Measurements from ENCODE around the gene SCAF8.
"Not testable (repeated sequence)": the region's sequence is repeated elsewhere in the genome, so short reads cannot be mapped to it uniquely, and the experiment has no call there.

SCAF8 gene

DNA sequence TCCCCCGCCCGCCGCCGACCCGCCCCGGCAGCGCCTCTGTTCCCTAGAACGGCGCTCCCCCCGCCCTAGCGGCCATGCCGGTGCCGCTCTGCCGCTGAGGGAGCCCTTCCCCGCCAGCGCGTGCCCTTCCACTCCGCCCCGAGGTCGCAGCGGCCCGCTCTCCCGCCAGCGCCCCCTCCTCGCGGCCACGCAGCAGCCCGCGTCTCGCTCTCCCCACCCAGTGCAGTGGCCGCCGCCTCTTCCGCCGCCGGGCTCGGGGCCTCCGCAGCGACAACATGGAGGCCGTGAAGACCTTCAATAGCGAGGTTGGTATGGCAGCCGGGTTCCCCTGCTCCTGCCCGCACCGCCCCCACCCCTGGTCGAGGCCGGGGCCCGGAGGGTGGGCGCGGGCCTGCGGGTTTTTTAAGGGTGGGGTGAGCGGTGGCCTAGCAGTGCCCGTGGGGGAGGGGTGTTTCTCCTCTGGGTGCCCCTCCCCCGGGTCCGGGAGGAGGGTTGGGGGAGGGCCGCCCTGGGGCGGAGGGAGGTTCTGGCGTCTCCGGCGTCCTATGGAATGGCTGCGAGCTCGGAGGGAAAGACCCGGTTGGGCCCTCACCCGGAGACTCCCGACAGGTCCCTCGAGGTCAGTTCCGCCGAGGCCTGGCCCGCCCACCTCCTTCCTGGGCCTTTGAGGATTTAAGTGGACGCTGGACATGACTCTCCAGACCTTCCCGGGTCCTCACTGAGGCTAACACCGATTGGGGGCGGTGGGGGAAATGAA is 588 bp downstream of the SCAF8 start:
- peak; percentile 79 for DNase-seq

DNA sequence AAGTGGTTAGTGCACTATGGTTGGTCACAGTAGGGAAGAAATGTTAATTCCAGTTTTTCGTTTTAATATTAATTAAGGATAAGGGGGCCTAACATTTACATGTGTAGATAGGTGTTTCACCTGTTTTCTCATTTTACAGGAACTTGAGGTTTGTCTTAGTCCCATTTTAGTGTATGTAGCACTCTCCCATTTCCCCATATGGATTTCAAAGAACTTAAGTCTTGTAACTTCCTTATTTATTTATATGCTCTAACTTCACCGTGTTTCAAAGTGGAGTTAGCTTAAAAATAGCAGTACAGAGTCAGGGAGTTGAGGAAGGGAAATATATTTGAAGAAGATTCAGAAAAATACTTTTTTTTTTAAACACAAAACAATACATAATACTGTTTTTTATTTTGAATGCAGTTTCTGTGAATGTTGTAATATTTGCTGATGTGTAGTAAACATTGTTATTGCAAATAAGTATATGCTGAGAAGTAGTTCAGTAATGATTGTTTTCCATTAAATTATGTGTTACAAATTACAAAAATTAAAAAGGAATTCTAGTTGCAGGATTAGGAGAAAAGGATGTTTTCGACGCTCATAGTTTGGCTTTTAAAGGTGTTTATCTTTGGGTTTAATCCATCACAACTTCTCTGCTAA is 3.5 kb downstream of the SCAF8 start:
- no peak for DNase-seq

DNA sequence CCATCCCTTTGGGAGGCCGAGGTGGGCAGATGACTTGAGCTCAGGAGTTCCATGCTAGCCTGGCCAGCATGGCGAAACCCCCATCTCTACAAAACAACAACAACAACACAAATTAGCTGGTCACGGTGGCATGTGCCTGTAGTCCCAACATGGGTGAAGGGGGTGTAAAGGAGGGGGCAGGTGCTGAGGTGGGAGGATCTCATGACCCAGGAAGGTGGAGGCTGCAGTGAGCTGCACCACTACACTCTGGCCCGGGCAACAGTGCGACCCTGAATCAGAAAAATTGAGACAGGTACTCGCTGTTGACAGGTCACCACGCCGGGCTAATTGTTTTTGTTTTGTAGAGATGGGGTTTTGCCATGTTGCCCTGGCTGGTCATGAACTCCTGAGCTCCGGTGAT is 4.2 kb downstream of the SCAF8 start:
- DNase-seq, result no peak

DNA sequence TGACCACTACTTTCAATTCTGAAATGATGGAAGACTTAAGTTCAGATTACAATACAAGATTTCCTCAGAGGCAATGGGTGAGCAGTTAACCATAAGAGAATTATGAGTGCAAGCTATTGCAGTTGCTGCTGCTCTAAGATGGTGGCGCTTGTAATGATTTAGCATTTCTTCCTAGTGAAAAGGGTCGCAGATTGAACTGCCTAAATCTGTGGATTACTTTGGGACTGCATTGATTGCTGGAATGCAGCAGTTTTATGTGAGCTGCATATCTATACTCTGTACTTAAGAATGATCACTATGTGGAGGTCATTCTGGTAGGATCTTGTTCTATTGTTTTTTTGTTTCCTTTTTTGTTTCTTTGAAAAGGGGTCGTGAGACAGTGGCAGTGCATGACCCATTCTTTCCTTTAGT is 5.3 kb downstream of the SCAF8 start:
- no peak for DNase-seq

DNA sequence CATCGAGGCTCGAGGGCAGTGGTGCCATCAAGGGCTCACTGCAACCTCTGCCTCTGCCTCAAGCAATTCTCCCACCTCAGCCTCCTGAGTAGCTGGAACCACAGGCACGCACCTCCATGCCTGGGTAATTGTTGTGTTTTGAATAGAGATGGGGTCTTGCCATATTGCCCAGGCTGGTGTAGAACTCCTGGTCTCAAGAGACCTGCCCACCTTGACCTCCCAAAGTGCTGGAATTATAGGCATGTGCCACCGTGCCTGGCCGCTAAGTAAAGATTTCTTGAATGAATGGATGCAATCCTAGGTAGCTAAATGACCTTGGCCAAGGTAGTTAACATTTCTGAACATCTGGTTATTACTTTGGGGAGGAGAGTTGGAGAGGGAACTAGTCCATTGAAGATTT is 7.4 kb downstream of the SCAF8 start:
- no peak for DNase-seq

DNA sequence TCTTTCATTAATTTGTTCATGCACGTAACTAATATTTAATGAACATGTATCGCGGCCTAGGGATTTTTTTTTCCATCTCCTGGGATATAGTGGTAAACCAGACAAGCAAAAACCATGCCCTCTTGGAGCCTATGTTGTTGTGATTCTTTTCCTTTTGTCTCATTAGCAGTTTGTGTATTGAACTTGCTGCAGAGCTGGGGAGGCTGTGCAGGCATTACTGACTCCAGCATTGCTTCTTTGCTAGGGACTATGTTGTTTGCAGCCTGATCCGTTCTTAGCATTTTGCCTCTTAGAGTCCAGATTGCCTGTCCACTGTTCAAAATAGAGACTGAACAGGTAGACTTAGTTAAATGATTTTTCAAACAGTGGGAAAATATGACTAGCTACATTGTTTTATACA is 9.7 kb downstream of the SCAF8 start:
- no peak for DNase-seq

DNA sequence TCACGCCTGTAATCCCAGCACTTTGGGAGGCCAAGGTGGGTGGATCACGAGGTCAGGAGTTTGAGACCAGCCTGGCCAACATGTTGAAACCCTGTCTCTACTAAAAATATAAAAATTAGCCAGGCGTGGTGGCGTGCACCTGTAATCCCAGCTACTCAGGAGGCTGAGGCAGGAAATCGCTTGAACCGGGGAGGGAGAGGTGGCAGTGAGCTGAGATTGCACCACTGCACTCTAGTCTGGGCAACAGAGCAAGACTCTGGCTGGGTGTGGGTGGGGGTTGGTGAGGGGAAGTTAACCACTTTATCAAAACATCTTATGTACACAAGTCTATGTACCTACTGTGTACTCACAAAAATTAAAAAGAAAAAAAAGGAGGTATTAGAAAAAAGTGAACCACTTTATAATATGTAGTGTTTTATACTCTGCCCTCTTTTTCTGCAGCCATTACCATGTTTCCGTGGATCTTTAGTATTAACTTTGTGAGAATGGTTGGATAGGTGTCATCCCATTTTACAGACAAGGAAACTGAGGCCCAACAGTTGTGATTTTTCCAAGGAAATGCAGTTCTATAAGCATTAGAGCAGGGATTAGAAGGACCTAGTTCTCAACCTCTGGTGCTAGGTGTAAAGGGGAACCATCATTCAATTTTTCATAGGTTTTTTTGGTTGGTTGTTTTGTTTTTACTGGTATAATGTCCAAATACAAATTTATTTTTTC is 11.0 kb downstream of the SCAF8 start:
- DNase-seq, result not testable (repeated sequence)

DNA sequence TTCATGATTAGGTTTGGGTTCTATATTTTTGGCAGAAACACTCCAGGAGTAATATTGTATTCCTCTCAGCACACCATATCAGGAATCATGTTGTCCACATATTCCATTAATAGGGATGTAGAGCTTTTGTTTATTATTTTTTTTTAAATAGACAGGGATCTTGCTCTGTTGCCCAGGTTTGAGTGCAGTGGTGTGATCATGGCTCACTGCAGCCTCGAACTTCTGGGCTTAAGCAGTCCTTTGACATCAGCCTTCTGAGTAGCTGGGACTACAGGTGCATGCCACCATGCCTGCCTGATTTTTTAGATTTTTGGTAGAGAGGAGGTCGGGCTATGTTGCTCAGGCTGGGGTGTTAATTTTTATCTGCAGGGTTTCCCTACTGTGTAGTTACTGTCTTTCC is 12.0 kb downstream of the SCAF8 start:
- DNase-seq, result no peak

DNA sequence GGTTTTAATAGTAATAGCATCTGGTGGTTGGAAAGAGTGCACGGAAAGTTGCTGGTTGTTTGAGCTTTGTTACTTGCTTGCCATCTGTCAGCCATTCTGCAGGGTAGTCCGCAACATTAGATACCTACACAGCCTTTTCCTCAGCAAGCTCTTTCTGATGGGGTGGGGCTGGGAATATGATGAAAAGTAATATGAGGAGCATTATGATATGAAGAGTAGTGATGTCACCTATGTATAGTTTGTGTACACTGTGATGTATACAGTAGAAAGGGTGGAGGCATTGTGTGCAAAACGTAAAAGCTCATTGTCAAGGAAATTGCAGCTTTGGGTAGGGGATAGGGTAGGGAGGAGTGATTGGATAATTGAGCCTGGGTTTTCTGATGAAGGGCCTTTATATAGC is 16.1 kb downstream of the SCAF8 start:
- no peak for DNase-seq

DNA sequence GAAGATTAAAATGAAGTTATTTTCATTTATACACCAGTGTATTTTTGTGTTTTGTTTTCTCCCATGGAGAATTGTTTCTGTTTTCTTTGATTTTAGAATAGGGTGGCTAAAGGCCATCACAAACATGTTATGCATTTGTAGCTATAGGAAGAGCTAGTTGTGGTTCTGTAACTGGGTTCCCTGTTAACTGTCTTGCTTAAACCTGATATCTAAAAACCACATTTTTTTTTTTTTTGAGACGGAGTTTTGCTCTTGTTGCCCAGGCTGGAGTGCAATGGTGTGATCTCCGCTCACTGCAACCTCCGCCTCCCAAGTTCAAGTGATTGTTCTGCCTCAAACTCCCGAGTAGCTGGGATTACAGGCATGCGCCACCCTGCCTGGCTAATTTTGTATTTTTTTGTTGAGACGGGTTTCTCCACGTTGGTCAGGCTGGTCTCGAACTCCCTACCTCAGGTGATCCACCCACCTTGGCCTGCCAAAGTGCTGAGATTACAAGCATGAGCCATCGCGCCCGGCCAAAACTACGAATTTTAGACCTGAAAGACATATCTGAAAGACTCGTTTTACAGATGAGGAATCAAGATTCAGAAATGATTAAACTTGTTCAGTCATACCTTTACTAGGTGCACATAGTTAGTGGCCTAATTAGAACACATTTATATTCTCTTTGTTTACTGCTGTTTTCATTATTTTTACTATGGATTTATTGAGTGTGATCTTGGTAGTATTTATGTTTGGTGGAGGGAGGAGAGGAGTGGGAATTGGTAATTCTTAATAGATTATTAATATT is 18.0 kb downstream of the SCAF8 start:
- no peak for DNase-seq

DNA sequence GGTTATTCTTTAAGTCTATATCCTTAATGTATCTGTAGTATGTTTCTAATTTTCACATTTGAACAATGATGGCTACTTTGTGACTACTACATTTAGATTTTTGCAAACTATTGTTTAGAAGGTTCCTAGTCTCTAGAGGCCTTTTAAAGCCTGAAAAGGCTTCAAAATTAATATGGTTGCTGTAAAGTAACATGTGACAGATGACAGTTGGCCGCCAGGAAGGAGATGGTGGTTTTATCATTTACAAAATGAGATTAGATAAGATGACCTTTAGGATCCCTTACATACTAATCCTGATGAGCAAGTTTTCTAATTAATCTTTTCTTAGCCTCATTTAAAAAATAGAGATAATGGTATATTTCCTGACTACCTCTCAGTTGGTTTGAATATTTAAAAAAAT is 18.8 kb downstream of the SCAF8 start:
- no peak for DNase-seq

DNA sequence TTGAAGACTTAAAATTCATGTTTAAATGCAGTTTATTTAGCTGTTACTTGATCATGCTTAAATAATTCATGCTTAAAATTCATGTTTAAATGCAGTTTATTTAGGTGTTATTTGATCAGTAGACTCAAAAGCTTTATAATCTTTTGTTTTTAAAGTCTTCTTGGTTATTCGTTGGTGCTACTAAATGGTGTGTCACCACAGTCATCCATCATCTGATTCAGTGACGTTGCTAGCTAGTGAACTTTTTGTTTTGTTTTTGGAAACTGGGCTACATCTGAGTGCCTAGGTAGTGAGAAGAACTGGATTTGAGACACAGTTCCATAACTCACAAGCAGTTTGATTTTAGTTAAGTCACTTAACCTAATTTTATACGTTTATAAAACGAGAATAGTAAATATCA is 20.9 kb downstream of the SCAF8 start:
- no peak for DNase-seq

DNA sequence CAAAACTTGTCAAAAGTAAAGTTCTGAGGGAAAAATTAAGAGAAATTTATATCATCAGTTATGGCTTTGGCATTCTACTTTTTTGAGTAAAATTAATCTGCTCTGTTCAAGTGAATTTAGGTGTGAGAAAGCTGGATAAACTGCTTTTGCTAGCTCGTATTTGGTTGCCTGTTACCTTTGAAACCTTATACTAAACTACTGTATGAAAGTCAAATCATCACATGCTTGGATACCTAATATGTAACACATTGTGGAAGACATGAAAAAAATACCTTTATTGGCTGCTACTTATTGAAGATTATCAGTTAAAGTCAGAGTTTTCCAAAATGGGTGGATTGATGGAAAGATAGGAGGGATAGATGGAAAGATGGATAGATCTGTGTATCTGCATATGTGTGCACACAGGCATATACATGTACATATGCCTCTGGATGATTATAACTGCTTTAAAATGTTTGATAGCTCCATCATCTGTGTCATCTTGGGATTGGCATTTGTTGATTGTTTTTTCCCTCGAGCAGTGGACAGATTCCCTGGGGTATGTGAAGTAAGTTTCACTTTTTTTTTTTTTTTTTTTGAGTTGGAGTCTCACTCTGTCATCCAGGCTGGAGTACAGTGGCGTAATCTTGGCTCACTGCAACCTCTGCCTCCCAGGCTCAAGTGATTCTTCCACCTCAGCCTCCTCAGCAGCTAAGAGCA is 24.3 kb downstream of the SCAF8 start:
- DNase-seq, result no peak

DNA sequence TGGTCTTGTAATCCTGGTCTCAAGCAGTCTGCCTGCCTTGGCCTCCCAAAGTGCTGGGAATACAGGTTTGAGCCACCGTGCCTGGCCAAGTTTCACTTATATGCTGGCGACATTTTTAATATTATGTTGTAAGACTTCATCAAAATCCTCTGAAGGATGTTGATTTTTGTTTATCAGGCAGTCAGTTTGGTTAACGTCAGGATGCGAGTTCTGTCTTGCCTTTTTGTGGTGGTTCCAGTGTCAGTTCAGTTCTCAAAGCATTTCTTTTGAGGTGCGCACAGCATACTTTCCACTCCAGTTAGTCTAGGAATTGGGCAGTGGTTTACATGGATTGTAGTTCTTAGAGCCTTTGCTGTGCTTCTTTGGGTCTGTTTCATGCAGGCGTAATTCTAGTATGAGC is 24.9 kb downstream of the SCAF8 start:
- DNase-seq, result no peak

DNA sequence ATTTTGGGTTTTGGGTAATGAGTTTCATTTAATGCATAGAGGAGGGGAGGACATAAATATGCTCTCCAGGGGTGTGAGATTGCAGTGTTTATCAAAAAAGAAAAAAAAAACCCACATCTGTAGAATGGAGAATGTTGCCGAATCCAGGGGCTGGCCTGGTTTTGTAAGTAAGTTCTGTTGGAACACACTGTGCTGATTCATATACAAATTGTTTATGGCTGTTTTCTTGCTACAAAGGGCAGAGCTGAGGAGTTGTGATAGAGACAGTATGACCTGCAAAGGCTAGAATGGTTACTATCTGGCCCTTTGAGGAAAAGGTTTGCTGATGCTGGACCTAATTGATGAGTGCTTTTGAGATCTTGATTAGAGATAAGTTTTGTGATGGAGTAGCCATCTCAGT is 30.4 kb downstream of the SCAF8 start:
- no peak for DNase-seq

DNA sequence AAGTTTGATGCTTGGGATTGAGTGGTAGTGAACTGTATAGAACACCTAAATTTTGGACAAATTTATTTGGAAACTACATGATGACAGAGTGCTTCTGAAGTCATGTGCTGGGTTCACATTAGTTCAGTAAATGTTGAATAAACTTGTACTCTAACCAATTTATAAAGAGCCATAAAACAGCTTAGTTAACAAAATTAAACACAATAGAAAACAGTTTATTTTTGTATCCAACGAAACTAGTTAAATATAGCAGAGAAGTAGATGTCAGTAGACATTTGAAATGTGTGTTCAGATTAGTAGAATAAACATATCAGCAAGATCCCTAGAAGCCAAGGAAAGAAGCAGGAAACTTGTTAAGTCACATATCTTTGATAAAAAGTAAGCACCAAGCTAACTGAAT is 32.1 kb downstream of the SCAF8 start:
- no peak for DNase-seq

DNA sequence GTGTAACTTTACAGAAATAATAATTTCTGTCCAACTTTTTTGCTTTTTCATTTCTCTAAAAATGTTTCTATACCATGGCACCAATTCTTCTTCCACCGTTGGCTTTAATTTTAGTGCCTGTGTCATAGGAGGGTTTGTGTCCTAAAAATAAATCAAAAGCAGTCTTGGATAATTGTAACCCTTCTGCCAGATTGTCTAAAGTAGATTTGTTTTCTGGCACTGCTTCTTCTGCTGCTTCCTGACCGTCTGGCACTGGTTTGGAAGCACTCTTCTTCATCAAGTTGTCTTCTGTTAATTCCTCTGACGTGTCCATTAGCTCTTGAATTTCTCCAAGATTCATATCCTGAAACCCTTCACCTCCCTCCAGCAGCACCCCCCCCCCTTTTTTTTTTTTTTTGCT is 33.1 kb downstream of the SCAF8 start:
- no peak for DNase-seq

DNA sequence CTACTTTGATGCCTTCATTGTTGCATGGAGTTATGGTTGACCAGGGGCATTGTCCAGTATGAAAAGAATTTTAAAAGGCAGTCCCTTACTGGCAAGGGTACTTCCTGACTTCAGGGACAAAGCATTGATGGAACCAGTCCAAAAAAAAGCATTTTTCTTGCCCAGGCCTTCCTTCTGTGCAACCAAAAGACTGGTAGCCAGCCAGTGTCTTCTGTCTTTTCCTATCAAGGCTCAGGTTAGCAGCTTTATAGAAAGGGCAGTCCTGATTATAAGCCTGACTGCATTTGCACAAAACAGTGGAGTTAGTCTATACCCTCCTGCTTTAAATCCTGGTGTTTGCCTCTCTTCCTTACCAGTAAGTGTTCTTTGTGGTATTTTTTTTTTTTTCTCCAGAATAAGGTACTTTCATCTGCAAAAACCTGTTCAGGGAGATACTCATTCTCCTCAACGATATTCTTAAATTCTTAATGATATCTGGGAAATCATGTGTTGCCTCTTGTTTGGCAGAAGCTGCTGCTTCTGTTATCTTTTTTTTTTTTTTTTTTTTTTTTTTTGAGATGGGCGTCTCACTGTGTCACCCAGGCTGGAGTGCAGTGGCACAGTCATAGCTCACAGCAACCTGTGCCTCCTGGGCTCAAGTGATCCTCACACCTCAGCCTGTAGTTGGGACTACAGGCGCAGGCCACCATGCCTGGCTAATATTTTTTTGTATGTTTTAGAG is 33.9 kb downstream of the SCAF8 start:
- no peak for DNase-seq

DNA sequence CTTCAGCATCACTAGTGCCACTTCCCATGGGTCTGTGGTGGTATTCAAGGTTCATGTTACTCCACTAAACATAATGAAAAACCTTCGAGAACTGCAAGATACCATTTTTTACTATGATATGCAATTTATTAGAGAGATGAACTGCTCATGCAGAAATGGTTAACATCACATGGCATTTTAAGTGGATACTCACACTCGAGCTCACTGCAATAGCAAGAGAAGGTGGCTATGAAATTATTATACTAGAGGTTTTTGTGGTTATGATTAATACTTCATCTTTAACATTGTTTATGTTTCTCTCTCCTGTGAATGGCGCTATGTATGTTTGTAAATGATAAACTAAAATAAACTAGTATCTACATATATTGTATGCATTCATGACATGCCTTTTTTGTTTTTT is 35.1 kb downstream of the SCAF8 start:
- no peak for DNase-seq

DNA sequence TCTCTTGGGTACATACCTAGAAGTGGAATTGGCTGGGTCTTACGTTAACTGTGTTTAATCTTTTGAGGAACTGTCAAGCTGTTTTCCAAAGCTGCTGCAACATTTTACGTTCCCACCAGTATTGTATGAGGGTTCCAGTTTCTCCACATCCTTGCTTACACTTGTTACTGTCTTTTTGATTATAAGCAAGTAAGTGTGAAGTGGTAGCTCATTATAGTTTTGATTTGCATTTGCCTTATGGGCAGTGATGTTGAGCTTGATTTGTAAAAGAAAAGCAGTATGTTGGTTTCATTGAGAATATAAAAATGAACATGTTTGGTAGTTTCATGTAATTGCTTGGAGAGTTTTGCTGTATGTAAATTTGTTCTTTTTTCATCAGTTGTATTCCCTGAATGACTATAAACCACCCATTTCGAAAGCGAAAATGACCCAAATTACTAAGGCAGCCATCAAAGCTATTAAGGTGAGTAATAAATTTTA is 40.4 kb downstream of the SCAF8 start:
- no peak for DNase-seq

DNA sequence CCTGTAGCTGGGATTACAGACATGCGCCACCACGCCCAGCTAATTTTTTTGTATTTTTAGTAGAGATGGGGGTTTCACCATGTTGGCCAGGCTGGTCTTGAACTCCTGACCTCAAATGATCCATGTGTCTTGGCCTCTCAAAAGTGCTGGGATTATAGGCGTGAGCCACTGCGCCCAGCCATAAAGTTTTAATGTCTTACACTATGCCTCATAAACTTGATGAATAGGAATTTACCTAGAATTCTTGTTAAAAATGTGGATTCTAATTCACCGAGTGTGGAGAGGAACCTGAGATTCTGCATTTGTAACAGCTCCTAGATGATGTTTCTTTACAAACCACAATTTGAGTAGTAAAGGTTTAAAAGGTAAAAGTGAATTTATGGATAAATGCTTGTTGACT is 45.9 kb downstream of the SCAF8 start:
- DNase-seq, result not testable (repeated sequence)

DNA sequence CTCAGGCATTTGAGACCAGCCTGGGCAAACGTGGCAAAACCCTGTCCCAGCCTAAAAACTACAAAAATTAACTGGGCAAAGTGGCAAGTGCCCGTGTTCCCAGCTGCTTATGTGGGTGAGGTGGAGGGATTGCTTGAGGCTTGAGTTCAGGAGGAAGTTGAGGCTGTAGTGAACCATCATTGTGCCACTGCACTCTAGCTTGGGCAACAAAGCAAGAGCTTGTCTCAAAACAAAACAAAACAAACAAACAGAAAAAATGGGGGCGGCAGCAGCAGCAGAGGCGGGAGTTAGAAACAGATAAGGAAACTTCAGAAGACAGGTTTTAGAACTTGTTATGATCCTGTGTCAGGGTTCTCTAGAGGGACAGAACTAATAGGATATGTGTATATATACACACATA is 49.0 kb downstream of the SCAF8 start:
- DNase-seq, result no peak

All from effector CD8-positive, alpha-beta T cell (primary cell).